Duodenal mucosa (tissue), 2 donors: ENCODE results near the gene DOCK2.

Source experiments
- H3K27ac ChIP-seq: one replicate; pipeline ENCODE4 v1.7.0; 2013; ENCODE audit warnings: low read depth, low read length
- H3K27me3 ChIP-seq, 2 donors: one replicate each; pipeline ENCODE4 v1.7.0; 2013; ENCODE audit warnings: low read length in 2 of 2, control low read depth in 1 of 2; ENCODE audit not compliant: insufficient read depth in 2 of 2, control insufficient read depth in 1 of 2
- H3K36me3 ChIP-seq, 2 donors: one replicate each; pipeline ENCODE4 v1.7.0; 2013; ENCODE audit warnings: low read length in 2 of 2, control low read depth in 1 of 2; ENCODE audit not compliant: insufficient read depth in 2 of 2, control insufficient read depth in 1 of 2
- H3K4me1 ChIP-seq, 2 donors: one replicate each; pipeline ENCODE4 v1.7.0; 2013; ENCODE audit warnings: low read length in 2 of 2, control low read depth in 1 of 2; ENCODE audit not compliant: insufficient read depth in 2 of 2, control insufficient read depth in 1 of 2
- H3K4me3 ChIP-seq, 2 donors: one replicate each; pipeline ENCODE4 v1.7.0; 2013; ENCODE audit warnings: low read length in 2 of 2, low read depth in 1 of 2
- H3K9ac ChIP-seq, 2 donors: one replicate each; pipeline ENCODE4 v1.7.0; 2013; ENCODE audit warnings: low read length in 2 of 2, low read depth in 1 of 2
- H3K9me3 ChIP-seq, 2 donors: one replicate each; pipeline ENCODE4 v1.7.0; 2013; ENCODE audit warnings: low read length in 2 of 2, control low read depth in 1 of 2; ENCODE audit not compliant: control insufficient read depth in 1 of 2

Gene DOCK2

DNA sequence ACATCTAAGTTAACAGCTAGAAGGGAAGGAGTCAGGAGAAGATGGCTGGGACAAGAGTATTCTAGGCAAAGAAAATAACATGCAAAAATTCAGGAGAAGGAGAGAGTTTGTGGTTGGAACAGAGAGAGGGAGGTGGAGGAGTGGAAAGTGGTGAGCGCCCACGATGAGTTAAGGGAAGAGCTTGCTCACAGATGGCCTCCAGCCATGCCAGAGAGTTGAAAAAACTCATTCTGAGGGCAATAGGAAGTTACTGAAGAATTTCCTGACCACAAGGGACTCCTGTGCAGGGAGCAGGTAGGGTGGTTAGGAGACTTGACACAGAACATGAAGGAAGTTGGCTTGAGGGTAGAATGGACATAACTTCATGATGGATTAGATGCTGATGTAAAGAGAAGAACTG lies 159.7 kb downstream of the DOCK2 start:
- Histone ChIP-seq H3K27me3 (no peaks in the 10 kb centered on the region), H3K4me3 (no peak overlapping the region), H3K27ac (no peak overlapping the region), H3K4me1 (no peaks in the 10 kb centered on the region), H3K9ac (no peak overlapping the region), H3K9me3 (no peaks in the 10 kb centered on the region), H3K36me3 (no peaks in the 10 kb centered on the region)

DNA sequence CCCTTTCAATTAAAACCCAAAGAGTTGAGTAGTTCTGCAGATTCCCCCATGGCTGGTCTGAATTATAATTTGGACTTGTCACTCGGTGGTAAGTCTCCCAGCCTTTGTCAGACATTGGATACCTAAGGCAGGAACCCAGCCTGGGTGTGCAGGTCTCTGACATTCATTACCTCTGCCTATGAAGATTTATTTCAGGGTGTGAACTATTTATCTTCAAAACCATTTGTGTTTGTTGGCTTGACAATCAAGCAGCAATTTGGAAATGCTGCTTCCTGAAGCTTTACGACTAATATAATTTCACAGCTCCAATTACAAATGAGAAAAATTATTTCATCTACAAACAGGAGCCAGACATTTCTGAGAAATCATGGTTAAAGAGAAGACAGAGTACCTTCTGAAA lies 160.5 kb downstream of the DOCK2 start:
- H3K9me3 ChIP-seq = no peaks in the 10 kb centered on the region
- no peaks in the 10 kb centered on the region for H3K4me1 ChIP-seq
- H3K9ac ChIP-seq = no peak overlapping the region
- H3K36me3 ChIP-seq = no peaks in the 10 kb centered on the region
- H3K27ac ChIP-seq = no peak overlapping the region
- no peak overlapping the region for H3K4me3 ChIP-seq
- no peaks in the 10 kb centered on the region for H3K27me3 ChIP-seq

DNA sequence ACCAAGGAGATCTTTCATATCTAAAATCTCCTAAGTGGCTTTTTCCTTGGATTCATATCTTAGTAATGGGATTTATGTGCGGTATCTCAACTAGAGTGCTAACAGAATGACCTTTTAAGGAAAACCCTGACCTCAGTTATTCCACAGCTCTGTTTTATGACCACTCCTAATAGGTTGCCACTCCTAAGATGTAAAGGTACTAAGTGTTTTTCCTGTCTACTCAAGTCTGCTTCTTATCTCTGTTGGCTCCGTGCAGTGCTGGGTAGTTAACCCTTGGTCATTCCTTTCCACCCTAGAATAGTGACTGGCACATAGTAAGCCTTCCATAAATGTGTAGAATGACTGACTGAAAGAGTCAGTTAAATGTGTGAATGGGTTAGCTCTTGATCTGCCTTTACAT lies 161.4 kb downstream of the DOCK2 start:
- Histone ChIP-seq H3K9me3 (no peaks in the 10 kb centered on the region), H3K4me1 (no peaks in the 10 kb centered on the region), H3K4me3 (no peak overlapping the region), H3K27ac (no peak overlapping the region), H3K27me3 (no peaks in the 10 kb centered on the region), H3K9ac (no peak overlapping the region), H3K36me3 (peaks cover 0 to 4% of the 10 kb centered on the region in 2 donors)

DNA sequence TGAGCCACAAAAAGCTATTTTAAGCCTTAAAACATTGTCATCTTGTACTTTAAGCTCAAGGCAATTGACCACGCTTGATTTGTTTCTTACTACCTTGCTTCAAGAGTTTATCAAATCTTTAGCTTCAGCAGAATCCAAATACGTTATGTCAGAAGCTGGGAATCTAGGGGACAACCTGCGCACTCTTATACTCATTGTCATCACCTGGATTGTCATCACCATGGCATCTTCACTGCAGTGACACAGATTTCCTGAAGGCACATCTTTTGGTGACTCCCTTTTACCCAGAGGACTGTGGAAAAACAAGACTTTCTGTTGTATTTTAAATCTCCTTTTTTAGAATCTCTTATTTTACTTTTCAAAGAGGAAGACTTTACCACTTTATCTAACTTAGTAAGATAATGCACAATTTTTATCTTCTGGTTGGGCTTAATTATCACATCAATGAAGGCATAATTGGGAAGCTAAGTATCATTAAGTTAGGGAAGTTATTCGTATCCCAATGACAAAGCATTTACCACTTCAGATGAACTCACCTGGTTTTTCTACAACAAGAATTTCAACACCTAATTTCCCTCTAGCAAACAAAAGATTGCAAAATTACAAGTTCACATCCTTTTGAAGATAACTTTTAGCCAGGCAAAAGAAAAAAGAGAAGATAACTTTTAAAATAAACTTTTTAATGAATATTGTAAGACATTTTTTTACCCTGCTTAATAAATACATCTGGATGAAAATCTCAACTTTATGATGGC lies 162.0 kb downstream of the DOCK2 start:
- H3K4me3 ChIP-seq = no peak overlapping the region
- H3K4me1 ChIP-seq = no peaks in the 10 kb centered on the region
- H3K27ac ChIP-seq = no peak overlapping the region
- H3K27me3 ChIP-seq = no peaks in the 10 kb centered on the region
- H3K9ac ChIP-seq = no peak overlapping the region
- H3K36me3 ChIP-seq = peaks cover 0 to 4% of the 10 kb centered on the region in 2 donors
- no peaks in the 10 kb centered on the region for H3K9me3 ChIP-seq

DNA sequence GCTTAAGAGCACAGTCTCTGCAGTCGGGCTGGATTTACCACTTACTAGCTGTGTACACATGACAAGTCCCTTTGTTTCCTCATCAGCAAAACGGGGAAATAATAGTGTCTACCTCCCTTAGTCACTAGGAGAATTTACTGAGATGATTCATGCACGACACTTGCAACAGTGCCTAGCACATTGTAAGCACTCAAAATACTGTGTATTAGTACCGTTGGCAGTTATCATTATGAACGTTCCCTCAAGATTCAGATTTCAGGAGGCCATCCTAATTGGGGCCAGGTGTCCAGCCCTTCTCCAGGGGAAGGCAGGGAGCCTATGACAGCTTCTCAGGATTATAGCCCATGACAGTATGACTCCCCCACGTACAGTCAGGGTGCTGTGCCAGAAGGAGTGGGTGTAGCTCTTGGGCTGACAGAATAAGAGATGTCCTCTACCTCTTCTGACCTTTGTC lies 164.3 kb downstream of the DOCK2 start:
- Histone ChIP-seq H3K36me3 (peaks cover 0 to 4% of the 10 kb centered on the region in 2 donors), H3K9ac (no peak overlapping the region), H3K9me3 (no peaks in the 10 kb centered on the region), H3K4me3 (no peak overlapping the region), H3K4me1 (no peaks in the 10 kb centered on the region), H3K27me3 (no peaks in the 10 kb centered on the region), H3K27ac (no peak overlapping the region)

DNA sequence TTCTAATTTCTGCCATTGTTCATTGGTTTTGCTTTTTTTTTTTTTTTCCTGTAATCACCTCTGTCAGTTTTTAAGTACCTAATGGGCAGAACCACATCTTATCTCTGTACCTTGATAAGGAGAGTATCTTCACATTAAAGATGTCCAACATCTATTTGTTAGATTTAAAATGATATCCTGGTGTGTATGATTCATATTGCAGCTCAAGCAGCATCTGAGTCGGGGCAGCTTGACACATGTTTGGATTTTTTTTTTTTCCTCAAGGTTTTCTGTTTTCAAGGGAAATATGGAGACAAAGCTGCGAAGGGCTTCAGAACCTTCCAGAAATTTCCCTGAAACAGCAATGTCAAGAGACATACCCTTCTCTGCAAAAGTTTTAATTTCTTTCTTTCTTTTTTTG lies 164.7 kb downstream of the DOCK2 start:
- Histone ChIP-seq H3K4me1 (no peaks in the 10 kb centered on the region), H3K27ac (no peak overlapping the region), H3K4me3 (no peak overlapping the region), H3K9ac (no peak overlapping the region), H3K27me3 (no peaks in the 10 kb centered on the region), H3K9me3 (no peaks in the 10 kb centered on the region), H3K36me3 (peaks cover 0 to 4% of the 10 kb centered on the region in 2 donors)

DNA sequence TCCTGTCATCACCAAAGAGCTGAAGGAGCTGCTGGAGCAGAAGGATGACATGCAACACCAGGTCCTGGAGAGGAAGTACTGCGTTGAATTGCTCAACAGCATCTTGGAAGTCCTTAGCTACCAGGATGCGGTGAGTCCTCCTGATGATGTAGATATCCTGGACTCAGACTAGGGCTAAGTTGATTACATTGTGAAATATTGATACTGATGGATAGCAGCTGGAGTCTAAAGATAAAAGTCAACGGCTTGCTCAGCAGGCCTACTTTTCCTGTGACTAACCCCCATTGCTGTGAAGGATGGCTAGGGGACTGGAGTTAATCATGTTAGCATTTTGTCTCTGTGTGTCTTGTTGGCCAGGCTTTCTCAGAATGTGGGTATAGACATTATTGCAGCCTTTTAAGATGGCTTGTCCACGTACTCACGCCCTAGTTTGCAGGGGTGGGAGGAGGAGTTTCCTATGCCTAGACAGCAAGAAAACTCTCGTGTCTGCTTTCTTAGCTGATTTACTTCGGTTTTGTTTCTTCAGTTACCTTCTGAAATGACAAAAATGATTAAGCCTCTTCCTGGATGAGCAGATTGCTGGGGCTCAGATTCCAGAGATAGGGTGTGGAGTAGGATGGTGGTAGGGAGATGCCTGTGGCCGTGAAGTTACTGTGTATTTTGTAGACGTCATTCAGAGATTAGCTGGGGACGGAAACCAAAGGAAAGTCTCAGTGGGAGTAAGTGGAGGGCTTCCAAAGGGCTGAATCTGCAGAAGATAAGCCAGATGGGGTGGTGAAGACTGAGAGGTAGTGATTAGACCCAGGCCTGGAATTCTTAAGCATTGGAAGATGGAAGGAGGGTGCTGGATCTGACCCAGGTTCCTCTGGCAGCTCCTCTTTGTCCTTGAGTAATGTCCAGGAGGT lies 166.3 kb downstream of the DOCK2 start:
- H3K27ac ChIP-seq = no peak overlapping the region
- peaks cover 0 to 4% of the 10 kb centered on the region in 2 donors for H3K36me3 ChIP-seq
- no peak overlapping the region for H3K9ac ChIP-seq
- no peak overlapping the region for H3K4me3 ChIP-seq
- H3K9me3 ChIP-seq = no peaks in the 10 kb centered on the region
- no peaks in the 10 kb centered on the region for H3K4me1 ChIP-seq
- no peaks in the 10 kb centered on the region for H3K27me3 ChIP-seq

DNA sequence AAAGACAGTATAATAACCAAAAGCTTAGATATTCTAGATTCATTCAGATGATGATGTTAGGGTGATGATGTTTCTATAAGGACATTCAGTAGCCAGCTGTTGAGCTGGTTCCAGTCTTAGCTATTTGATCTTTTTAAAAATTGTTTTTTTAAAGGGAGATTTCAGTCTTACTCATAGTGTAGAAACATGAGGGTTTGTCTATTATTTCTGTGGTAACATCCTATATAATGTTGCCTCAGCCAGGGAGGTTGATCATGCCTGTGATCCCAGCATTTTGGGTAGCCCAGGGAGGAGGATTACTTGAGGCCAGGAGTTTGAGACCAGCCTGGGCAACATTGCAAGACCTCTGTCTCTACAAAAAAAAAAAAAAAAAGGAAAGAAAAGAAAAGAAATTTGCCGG lies 167.8 kb downstream of the DOCK2 start:
- Histone ChIP-seq H3K27me3 (no peaks in the 10 kb centered on the region), H3K4me3 (no peak overlapping the region), H3K9ac (no peak overlapping the region), H3K27ac (no peak overlapping the region), H3K9me3 (no peaks in the 10 kb centered on the region), H3K4me1 (no peaks in the 10 kb centered on the region), H3K36me3 (peaks cover 0 to 4% of the 10 kb centered on the region in 2 donors)

DNA sequence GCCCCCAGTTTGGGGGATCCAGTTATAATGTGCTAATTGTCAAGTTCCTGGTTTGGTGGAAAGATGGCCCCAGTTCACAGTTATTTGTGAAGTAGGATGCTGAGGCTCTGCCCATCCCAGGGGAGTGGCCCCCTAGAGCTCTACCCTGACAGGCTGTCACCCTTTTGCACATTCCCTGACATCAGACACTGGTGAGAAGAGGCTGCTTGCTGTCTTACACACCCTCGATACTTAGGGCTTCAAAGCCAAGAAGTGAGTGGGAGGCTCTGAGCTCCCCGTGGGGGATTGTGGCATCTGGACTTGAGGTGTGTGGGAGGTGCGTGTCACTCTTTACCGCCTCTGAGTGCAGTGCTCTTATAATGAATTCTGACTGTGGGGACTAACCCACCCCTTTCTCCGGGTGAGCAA lies 168.5 kb downstream of the DOCK2 start:
- no peak overlapping the region for H3K9ac ChIP-seq
- H3K4me3 ChIP-seq = no peak overlapping the region
- no peaks in the 10 kb centered on the region for H3K27me3 ChIP-seq
- peaks cover 0 to 4% of the 10 kb centered on the region in 2 donors for H3K36me3 ChIP-seq
- H3K27ac ChIP-seq = no peak overlapping the region
- no peaks in the 10 kb centered on the region for H3K4me1 ChIP-seq
- no peaks in the 10 kb centered on the region for H3K9me3 ChIP-seq
